DOHH2 (cell line): Measurements from ENCODE around the gene OSBPL10.

Experiments used
- CTCF ChIP-seq: fragments of 200-600 bp; sonication (generic); IDR thresholded peaks from one replicate; pipeline ENCODE4 v1.5.1; 2014; ENCODE audit warnings: antibody characterized with exemption, mild to moderate bottlenecking, low read depth, low read length; ENCODE audit not compliant: poor library complexity, severe bottlenecking
- EZH2phosphoT487 ChIP-seq: fragments of 200-600 bp; sonication (generic); IDR thresholded peaks from 2 replicates; pipeline ENCODE4 v1.6.1; 2017; ENCODE audit warnings: borderline replicate concordance, mild to moderate bottlenecking, antibody characterized with exemption, low read length, moderate library complexity, mixed read lengths

GRCh38 chr3:31693346-31693745 lies 287.7 kb downstream of the OSBPL10 start:
- TF ChIP-seq CTCF (no peak), EZH2phosphoT487 (no peak)
